HS-27A (cell line): Measurements from ENCODE around the gene SEMA3E.
"Not testable (repeated sequence)": the region's sequence is repeated elsewhere in the genome, so short reads cannot be mapped to it uniquely, and the experiment has no call there.

Experiments
- DNase-seq: peaks from one replicate; pipeline ENCODE4 v3.0.0-alpha.2; 2012; ENCODE audit warnings: low read depth, missing footprints

SEMA3E gene

GRCh38 chr7:83559887-83560286, 89.1 kb downstream of the SEMA3E start:
- no peak for DNase-seq

GRCh38 chr7:83552556-83552955, 96.4 kb downstream of the SEMA3E start:
- DNase-seq = not testable (repeated sequence)

- no peak for DNase-seq
These were observed 98.8 kb downstream of the SEMA3E start for GRCh38 chr7:83550100-83550499.

DNA sequence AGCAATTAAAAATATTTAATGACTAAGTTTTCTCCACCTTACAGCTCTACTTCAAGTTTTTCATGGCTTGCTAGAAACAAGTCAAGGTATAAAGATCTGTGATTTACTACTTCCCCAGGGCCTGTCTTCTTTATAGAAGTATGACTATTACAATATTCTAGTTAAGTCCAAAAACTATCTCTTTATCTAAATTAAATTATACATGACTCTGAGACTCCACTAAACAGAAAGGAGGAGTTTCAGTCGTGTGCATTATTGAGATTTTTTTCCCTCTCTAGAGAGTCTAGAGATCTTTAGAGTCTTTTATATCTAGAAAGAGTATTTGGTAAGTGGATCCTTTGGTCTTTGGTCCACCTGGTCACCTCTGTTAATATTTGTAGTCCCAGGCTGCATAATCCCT, 100.7 kb downstream of the SEMA3E start:
- DNase-seq = no peak

- DNase-seq = no peak
These were observed 101.4 kb downstream of the SEMA3E start for GRCh38 chr7:83547526-83547925.

- DNase-seq = no peak
These were observed 102.4 kb downstream of the SEMA3E start for GRCh38 chr7:83546586-83546985.

- no peak for DNase-seq
These were observed 107.6 kb downstream of the SEMA3E start for GRCh38 chr7:83541187-83541960.

DNA sequence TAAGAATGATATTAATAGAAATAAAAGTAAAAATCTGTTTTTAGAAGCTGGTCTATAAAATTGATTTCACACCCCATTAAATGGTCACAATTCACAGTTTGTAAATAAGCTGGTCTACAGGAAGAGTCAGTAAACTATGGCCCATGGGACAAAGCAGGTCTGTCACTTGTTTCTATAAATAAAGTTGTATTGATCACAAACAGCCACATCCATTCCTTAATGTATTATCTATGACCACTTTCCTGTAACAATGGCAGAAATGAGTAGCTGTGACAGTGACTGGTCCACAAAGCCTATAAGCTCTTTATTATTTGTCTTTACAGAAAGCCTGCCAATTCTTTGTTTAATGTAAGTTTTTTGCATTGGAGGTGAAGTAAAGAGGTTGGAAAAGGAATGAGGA, 114.5 kb downstream of the SEMA3E start:
- no peak for DNase-seq

GRCh38 chr7:83532219-83532618, 116.7 kb downstream of the SEMA3E start:
- no peak for DNase-seq

DNA sequence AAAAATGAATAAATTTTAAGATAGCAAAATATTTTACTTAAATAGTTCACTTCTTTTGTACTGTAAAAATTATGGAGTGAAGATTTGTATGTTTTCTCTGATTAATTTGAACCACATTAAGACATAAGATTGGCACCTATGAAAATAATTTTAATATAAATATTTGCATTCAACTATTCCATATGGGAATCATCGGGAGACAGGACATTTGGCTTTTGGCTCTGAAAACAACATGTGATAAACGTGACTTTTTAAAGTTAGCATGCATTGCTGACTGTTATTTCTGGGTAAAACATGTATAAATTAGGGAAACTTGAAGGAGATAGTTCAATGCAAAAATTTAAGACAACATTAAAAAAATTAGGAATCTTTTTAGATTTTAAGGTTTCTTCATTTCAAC, 117.2 kb downstream of the SEMA3E start:
- no peak for DNase-seq

GRCh38 chr7:83528925-83529423, 120.0 kb downstream of the SEMA3E start:
- no peak for DNase-seq

- no peak for DNase-seq
These were observed 124.5 kb downstream of the SEMA3E start for GRCh38 chr7:83524277-83525075.

GRCh38 chr7:83520726-83521125, 128.2 kb downstream of the SEMA3E start:
- DNase-seq = no peak

GRCh38 chr7:83519240-83519639, 129.7 kb downstream of the SEMA3E start:
- DNase-seq = no peak

- DNase-seq = no peak
These were observed 131.8 kb downstream of the SEMA3E start for GRCh38 chr7:83517035-83517700.

- DNase-seq = no peak
These were observed 134.0 kb downstream of the SEMA3E start for GRCh38 chr7:83514977-83515376.

DNA sequence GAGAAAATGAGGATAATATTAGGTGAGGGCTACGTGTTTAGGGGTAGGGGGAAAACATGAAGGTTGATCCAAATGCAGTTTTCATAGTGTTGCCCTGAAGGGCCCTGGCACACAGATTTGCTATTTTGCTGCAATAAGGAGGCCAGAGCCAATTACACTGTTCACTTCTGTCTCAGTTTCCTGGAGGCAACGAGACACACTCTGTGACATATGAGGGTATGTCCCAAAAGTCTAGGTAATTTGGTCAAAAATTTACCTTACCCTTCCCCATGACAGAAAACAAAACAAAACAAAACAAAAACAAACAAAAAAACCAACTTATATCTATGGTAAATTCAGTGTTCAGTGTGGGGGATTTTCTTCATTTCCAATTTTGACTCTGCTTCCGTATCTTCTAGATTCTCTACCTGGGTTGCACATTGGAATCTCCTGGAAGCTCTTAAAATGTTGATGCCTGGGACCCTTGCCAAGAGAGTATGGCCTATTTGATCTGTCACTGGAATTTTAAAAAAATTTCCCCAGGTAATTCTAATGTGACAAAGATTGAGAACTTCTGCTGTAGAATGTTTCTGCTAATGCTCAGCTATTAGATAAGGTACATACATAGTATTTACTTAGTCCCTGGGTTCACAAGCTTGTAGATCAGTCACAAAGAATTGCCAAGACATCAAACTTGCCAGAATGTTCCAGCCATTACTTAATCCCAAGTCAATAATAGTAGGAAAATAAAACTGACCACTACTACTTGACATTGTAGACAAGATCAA, 139.5 kb downstream of the SEMA3E start:
- no peak for DNase-seq

DNA sequence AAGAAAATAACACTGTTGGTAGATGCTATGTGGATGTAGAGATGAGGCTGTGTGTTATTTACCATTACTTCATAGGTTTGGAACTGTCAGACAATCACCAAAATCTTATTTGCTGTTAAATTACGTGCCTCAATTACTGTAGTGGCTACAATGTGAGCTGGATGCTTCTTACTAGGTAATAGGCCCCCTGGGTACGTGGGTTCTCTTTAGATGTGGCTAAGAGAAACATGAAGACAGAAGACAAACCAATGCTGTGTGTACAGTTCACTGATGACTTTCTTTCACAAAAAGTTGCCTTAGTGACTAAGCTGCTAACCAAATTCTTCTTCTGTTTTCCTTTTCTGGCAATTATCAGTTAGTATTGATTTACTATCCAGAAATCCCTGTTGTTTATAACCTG, 144.6 kb downstream of the SEMA3E start:
- DNase-seq = no peak

- DNase-seq = no peak
These were observed 146.3 kb downstream of the SEMA3E start for GRCh38 chr7:83502636-83503035.

DNA sequence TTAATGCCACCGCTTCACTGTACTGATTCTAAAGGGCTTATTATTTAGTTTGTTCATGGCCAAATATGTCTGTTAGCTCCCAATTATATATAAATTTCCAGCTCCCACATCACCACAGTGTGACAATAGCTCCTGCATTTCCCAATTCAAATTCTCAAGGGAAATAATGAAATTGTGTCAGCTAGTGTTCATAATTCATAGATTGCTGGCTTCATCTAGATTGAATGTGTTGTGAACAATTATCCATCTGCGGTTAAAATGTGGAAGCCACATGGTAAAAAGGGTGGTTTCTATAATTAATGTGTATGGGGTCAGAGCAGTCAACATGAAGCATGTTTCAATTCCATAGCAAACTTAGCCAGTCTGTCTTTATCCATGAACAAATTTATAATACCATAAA, 154.3 kb downstream of the SEMA3E start:
- no peak for DNase-seq

GRCh38 chr7:83492802-83493201, 156.1 kb downstream of the SEMA3E start:
- DNase-seq = no peak

- no peak for DNase-seq
These were observed 161.1 kb downstream of the SEMA3E start for GRCh38 chr7:83487801-83488200.
